Measurements from ENCODE around the gene UPK2.
A peak's percentile ranks its signal among the peaks of the same experiment; 100 is the strongest.

UPK2 gene

GRCh38 chr11:118910309-118911112, 45.6 kb upstream of the UPK2 start:
- H4K8ac ChIP-seq (ENCODE audit: low read depth, low read length) = no peak overlapping the region
- H3K79me1 ChIP-seq (ENCODE audit: low read length) = peaks cover 26% of the 10 kb centered on the region
- H3K79me2 ChIP-seq (ENCODE audit: control insufficient read depth, insufficient read depth, low read length) = peaks cover 39% of the 10 kb centered on the region
- peak; percentile 96 for DNase-seq
- no CpG with 5 or more reads among the region's 67 CpGs for WGBS (ENCODE audit: extremely low coverage, insufficient coverage, low lambda C conversion rate)
- peak overlapping the region; percentile 73 for H3K4me2 ChIP-seq (ENCODE audit: low read length)
- H3K27ac ChIP-seq (ENCODE audit: low read depth, low read length) = peak overlapping the region; percentile 98
- no peak overlapping the region for H4K5ac ChIP-seq (ENCODE audit: low read length)
- H2BK15ac ChIP-seq (replicated peaks; ENCODE audit: low read depth) = no peak overlapping the region
- no peak overlapping the region for H2AK5ac ChIP-seq (ENCODE audit: low read length)
- H3K23ac ChIP-seq (ENCODE audit: low read length) = no peak overlapping the region
- H3K9ac ChIP-seq (ENCODE audit: low read length) = peak overlapping the region; percentile 92
- no peaks in the 10 kb centered on the region for H3K36me3 ChIP-seq (ENCODE audit: control insufficient read depth, insufficient read depth, low read length)
- peak overlapping the region; percentile 98 for H3K4ac ChIP-seq (ENCODE audit: low read depth, low read length)
- H3K27me3 ChIP-seq (ENCODE audit: insufficient read depth, low read length, poor library complexity) = no peaks in the 10 kb centered on the region
- H2BK120ac ChIP-seq (ENCODE audit: low read depth, low read length) = peak overlapping the region; percentile 56
- no peak overlapping the region for H3K4me3 ChIP-seq (ENCODE audit: low read length)
- H3K56ac ChIP-seq (ENCODE audit: low read length) = peak overlapping the region; percentile 99
- H3K18ac ChIP-seq (ENCODE audit: low read length) = peak overlapping the region; percentile 91
- H3K4me1 ChIP-seq (ENCODE audit: control insufficient read depth, low read depth, low read length) = peaks cover 49% of the 10 kb centered on the region
- H2BK5ac ChIP-seq (ENCODE audit: low read length) = peak overlapping the region; percentile 100

- Histone ChIP-seq H3K4ac (ENCODE audit: low read depth, low read length) (peak overlapping the region; percentile 88), H3K56ac (ENCODE audit: low read length) (peak overlapping the region; percentile 94), H4K5ac (ENCODE audit: low read length) (no peak overlapping the region), H3K36me3 (ENCODE audit: control insufficient read depth, insufficient read depth, low read length) (no peaks in the 10 kb centered on the region), H3K27ac (ENCODE audit: low read depth, low read length) (peak overlapping the region; percentile 96), H3K9ac (ENCODE audit: low read length) (peak overlapping the region; percentile 78), H3K18ac (ENCODE audit: low read length) (peak overlapping the region; percentile 91), H2BK5ac (ENCODE audit: low read length) (peak overlapping the region; percentile 97), H2BK15ac (replicated peaks; ENCODE audit: low read depth) (no peak overlapping the region), H3K79me2 (ENCODE audit: control insufficient read depth, insufficient read depth, low read length) (peaks cover 43% of the 10 kb centered on the region), H3K79me1 (ENCODE audit: low read length) (peaks cover 31% of the 10 kb centered on the region), H3K4me3 (ENCODE audit: low read length) (no peak overlapping the region), H2BK120ac (ENCODE audit: low read depth, low read length) (peak overlapping the region; percentile 54), H2AK5ac (ENCODE audit: low read length) (peak overlapping the region; percentile 98), H3K4me1 (ENCODE audit: control insufficient read depth, low read depth, low read length) (peaks cover 57% of the 10 kb centered on the region), H3K27me3 (ENCODE audit: insufficient read depth, low read length, poor library complexity) (no peaks in the 10 kb centered on the region), H3K23ac (ENCODE audit: low read length) (peak overlapping the region; percentile 86), H4K8ac (ENCODE audit: low read depth, low read length) (no peak overlapping the region), H3K4me2 (ENCODE audit: low read length) (peak overlapping the region; percentile 61)
- DNase-seq = peak; percentile 83
- no CpG with 5 or more reads among the region's 21 CpGs for WGBS (ENCODE audit: extremely low coverage, insufficient coverage, low lambda C conversion rate)
Observed at GRCh38 chr11:118911113-118911879, 44.8 kb upstream of the UPK2 start.

DNA sequence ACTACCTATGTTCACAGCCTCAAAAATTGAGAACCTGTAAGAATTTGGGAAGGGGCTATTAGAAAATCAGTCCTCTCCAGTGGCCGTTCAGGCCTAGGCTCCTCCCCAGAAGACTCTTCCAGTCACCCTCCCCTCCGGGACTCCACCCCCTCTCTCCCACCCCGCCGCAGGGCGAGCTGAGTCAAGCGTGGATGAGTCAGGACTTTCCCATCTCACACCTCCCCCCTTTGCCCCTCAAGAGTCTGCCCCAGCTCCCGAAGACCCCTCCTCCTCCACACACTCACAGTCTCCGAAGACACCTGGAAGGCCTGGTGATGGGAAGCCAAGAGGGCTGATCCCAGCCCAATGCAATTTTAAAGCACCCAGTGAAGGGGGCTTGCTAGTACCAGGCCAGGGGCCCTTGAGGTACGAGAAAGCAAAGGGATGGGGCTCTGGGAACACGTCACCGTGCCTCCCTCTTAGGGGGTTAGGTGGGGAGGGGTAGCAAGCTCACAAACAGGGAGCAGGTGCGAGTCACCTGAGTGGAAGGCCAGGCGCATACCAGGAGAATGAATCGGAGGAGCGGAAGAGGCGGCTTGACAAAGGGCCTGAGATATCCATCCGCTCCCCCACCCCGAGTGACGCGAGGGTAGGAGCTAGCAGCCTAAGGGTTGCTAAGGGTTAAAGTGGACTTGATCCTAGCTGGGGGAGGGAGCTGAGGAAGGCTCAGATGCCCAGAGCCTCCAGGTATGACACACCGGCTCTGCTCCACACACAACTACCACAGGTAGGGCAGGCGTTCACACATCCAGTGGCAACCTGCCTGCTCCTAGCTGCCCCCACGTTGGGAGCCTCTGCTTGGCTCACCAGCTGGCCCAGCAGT, 44.0 kb upstream of the UPK2 start:
- DNase-seq = peak; percentile 99
- Histone ChIP-seq H2AK5ac (ENCODE audit: low read length) (peak overlapping the region; percentile 98), H4K5ac (ENCODE audit: low read length) (peak overlapping the region; percentile 66), H3K36me3 (ENCODE audit: control insufficient read depth, insufficient read depth, low read length) (no peaks in the 10 kb centered on the region), H3K4me1 (ENCODE audit: control insufficient read depth, low read depth, low read length) (peaks cover 61% of the 10 kb centered on the region), H3K18ac (ENCODE audit: low read length) (peak overlapping the region; percentile 91), H3K27me3 (ENCODE audit: insufficient read depth, low read length, poor library complexity) (no peaks in the 10 kb centered on the region), H3K4me3 (ENCODE audit: low read length) (no peak overlapping the region), H2BK120ac (ENCODE audit: low read depth, low read length) (peak overlapping the region; percentile 24), H3K79me1 (ENCODE audit: low read length) (peaks cover 30% of the 10 kb centered on the region), H4K8ac (ENCODE audit: low read depth, low read length) (no peak overlapping the region), H3K27ac (ENCODE audit: low read depth, low read length) (peak overlapping the region; percentile 96), H3K9ac (ENCODE audit: low read length) (peak overlapping the region; percentile 78), H3K23ac (ENCODE audit: low read length) (peak overlapping the region; percentile 97), H3K56ac (ENCODE audit: low read length) (peak overlapping the region; percentile 94), H3K4me2 (ENCODE audit: low read length) (peak overlapping the region; percentile 43), H3K79me2 (ENCODE audit: control insufficient read depth, insufficient read depth, low read length) (peaks cover 47% of the 10 kb centered on the region), H2BK5ac (ENCODE audit: low read length) (peak overlapping the region; percentile 97), H2BK15ac (replicated peaks; ENCODE audit: low read depth) (no peak overlapping the region), H3K4ac (ENCODE audit: low read depth, low read length) (peak overlapping the region; percentile 88)
- no CpG with 5 or more reads among the region's 23 CpGs for WGBS (ENCODE audit: extremely low coverage, insufficient coverage, low lambda C conversion rate)

DNA sequence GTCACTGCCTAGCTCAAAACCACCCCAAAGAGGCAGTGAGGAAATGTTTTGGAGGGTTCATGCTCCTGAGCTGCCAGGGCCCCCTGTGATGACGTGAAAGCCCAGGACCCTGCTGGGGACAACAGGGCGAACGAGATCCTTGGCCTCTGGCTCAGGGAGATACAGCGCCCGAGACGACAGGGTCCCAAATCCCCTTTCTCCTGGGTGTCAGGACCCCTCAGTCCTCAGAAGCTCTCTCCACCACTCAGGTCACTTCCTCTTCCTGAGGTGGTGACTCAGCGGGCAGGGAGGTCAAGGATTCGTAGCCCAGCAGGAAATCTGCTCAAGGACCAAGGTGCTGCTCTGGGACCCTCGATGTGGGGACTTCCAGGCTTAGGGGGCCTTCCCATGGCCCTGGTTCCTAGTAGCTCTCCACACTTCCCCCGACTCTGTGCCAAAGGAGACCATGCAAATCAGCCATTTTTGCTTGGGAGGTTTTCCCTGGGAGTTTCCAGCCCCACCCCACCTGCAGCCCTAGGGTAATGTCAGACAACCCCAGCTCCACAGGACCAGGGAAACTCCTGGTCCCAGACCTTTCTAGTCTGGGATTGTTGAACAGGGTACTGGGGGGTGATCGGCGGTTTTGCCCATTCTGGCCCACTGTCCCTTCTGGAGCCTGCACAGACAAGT, 43.2 kb upstream of the UPK2 start:
- Histone ChIP-seq H3K36me3 (ENCODE audit: control insufficient read depth, insufficient read depth, low read length) (no peaks in the 10 kb centered on the region), H3K4me3 (ENCODE audit: low read length) (no peak overlapping the region), H3K4me1 (ENCODE audit: control insufficient read depth, low read depth, low read length) (peaks cover 62% of the 10 kb centered on the region), H4K5ac (ENCODE audit: low read length) (peak overlapping the region; percentile 66), H2AK5ac (ENCODE audit: low read length) (peak overlapping the region; percentile 87), H3K79me2 (ENCODE audit: control insufficient read depth, insufficient read depth, low read length) (peaks cover 51% of the 10 kb centered on the region), H4K8ac (ENCODE audit: low read depth, low read length) (no peak overlapping the region), H3K56ac (ENCODE audit: low read length) (peak overlapping the region; percentile 94), H3K27me3 (ENCODE audit: insufficient read depth, low read length, poor library complexity) (no peaks in the 10 kb centered on the region), H2BK120ac (ENCODE audit: low read depth, low read length) (peak overlapping the region; percentile 39), H3K27ac (ENCODE audit: low read depth, low read length) (peak overlapping the region; percentile 96), H3K9ac (ENCODE audit: low read length) (peak overlapping the region; percentile 75), H2BK15ac (replicated peaks; ENCODE audit: low read depth) (no peak overlapping the region), H2BK5ac (ENCODE audit: low read length) (peak overlapping the region; percentile 96), H3K4ac (ENCODE audit: low read depth, low read length) (peak overlapping the region; percentile 39), H3K4me2 (ENCODE audit: low read length) (peak overlapping the region; percentile 27), H3K18ac (ENCODE audit: low read length) (peak overlapping the region; percentile 78), H3K79me1 (ENCODE audit: low read length) (peaks cover 34% of the 10 kb centered on the region), H3K23ac (ENCODE audit: low read length) (peak overlapping the region; percentile 97)
- WGBS (ENCODE audit: extremely low coverage, insufficient coverage, low lambda C conversion rate) = no CpG with 5 or more reads among the region's 12 CpGs
- DNase-seq = peak; percentile 73
